Mucosa of gallbladder (tissue), 1 donor: ENCODE results near the gene YARS2. TPM values are rescaled to one million over a fixed set of nuclear protein-coding genes. Genes with fewer than 3 reads are reported as not detected.
"Not testable (repeated sequence)": the region's sequence is repeated elsewhere in the genome, so short reads cannot be mapped to it uniquely, and the experiment has no call there.

Source experiments
- DNase-seq: peaks from one replicate; pipeline ENCODE4 v3.0.0-alpha.2; 2020; ENCODE audit warnings: low spot score
- total RNA-seq: library from RNA; stranded (reverse); gene quantifications from one replicate; pipeline ENCODE4 v1.2.1, GENCODE V29; 2021
- donor health status: DM: no; HTN: no; CAD: no.

Gene YARS2
- total RNA-seq, 1 donor from 2014 or later: 15.2 TPM

DNA sequence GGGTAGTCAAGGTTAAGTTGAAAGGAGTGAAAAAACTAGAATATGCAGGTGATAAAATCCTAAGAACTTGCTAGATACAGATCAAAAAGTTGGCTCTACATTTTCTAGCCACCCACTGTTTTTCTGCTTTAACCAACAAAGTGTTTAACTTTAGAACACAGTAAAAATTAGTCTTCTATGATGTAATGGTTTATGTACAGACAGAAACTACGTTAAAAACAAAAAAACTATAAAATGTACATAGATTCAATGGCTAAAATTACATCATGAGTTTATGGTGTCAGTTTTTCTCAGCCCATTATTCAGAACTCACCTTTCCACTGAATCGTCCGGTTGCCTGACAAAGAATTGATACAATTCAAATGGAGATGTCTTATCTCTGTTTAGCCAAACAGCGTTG is 2.1 kb downstream of the YARS2 start:
- DNase-seq: no peak

GRCh38 chr12:32743264-32743663 is 12.4 kb downstream of the YARS2 start:
- no peak for DNase-seq

GRCh38 chr12:32742133-32742532 is 13.6 kb downstream of the YARS2 start:
- DNase-seq: no peak

DNA sequence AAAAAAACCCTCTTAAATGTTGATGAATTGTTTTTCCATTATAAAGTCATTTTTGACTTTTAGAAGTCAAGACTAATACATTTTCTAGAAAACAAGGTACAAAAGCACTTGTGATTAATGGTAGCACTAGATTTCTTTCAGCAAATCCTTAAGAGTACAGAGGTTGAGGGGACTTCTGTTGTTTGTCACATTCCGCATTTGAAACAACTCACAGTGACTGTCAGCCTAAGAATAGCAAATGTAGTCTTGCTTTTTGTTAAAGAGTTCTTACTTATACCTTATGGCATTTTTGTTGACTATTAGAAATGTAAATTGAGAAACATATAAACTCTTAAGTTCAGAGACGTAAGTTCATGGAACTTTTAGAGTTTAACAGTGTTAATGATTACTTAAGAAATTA is 16.4 kb downstream of the YARS2 start:
- DNase-seq: no peak

GRCh38 chr12:32737715-32738114 is 18.0 kb downstream of the YARS2 start:
- DNase-seq: no peak

DNA sequence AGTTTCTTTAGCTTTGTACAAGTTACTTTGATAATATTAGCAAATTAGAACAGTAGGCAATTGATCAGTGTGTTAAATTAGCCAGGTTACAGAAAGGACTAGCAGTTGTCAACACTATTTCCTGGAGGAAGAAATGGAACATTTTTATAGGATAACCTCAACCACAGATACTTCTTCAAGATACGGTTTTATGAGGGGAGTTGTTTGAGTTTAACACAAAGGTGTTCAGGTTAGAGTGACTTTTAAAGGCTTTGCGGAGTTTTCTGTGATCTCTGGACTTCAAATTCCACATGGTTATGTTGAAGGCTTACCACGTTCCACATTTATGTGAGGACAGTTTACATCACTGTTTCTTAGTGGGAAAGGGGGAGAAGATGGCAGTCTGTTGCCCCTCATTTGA is 19.3 kb downstream of the YARS2 start:
- DNase-seq: no peak

GRCh38 chr12:32734952-32735351 is 20.7 kb downstream of the YARS2 start:
- no peak for DNase-seq

DNA sequence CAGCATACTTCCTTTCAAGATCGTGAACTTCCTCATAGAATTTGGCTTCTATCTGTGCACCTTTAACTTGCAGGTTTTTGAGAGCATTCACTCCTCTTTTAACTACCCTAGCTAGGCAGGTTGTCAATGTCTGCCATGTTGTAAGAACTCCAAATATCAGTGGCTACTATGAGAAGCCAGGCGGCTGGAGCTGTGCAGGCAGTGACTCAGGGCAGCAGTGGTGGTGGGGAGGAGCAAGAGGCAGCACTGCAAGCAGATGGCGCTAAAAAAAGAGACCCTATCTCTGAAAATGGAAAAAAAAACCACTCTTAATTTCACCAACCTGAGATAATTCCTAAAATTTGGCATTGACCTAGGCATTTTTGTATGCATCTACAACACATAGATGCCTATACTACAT is 28.5 kb downstream of the YARS2 start:
- no peak for DNase-seq

DNA sequence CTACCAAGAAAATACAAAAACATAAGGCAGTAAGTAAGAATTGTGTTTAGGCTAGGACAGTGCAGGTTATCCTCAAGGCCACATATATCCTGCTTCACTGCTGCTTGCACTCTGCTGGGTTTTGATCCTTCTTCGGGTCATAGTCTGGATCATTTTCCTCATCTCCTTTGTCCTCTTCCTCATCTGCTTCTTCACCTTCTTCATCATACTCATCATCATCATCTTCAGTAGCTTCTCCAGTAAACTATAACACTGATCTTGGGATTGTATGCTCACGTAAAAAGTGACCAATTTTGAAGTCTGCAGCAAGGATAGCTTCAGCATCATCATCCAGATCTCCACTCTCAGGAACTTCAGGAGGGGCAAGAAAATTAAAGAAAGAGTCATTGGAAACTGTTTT is 29.4 kb downstream of the YARS2 start:
- no peak for DNase-seq

- not testable (repeated sequence) for DNase-seq
These were observed 30.4 kb downstream of the YARS2 start for GRCh38 chr12:32725308-32725707.

GRCh38 chr12:32718926-32719325 is 36.8 kb downstream of the YARS2 start:
- no peak for DNase-seq

DNA sequence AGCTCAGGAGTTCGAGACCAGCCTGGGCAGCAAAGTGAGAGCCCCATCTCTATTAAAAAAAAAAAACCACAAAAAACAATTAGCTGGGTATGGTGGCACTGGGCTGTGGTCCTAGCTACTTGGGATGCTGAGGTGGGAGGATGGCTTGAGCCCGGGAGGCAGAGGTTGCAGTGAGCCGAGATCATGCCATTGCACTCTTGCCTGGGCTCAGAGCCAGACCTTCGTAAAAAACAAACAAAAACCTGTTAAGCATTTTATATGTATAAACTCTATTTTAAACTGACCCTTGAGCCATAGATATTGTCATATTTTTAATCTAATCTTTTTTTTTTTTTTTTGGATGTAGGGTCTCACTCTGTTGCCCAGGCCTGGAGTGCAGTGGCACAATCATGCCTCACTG is 40.9 kb downstream of the YARS2 start:
- DNase-seq: no peak

GRCh38 chr12:32708926-32709325 is 46.8 kb downstream of the YARS2 start:
- no peak for DNase-seq

DNA sequence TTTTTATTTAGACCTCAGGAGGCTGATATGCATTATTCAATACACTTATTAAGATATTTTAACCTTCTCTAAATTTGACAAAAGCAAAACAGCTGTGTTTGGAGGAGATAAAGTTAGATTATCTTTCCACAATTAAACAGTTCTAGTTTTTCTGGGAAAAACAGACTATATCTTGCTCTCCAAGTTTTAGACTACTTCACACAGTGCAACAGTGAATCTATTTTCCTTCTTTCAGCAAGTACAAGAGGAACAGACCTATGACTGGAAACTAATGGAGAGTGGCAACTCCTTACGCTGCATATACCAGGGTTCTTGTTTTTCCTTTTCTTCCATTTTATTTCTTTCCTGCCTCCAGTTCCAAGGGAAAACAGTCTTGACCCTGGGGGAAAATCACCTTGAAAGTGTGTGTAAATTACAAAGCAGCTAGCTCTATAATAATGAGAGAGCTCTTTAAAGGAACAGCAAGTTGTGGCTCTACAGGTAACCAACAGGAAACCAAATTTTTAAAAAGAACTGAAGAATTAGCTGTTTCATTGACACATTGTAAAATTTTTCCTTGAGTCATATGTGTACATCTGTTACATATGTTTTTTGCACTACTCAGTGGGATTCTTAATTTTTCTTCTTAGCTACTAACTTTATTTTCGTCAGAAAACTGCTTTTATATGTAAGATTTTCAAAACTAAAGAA is 49.2 kb downstream of the YARS2 start:
- DNase-seq: no peak

DNA sequence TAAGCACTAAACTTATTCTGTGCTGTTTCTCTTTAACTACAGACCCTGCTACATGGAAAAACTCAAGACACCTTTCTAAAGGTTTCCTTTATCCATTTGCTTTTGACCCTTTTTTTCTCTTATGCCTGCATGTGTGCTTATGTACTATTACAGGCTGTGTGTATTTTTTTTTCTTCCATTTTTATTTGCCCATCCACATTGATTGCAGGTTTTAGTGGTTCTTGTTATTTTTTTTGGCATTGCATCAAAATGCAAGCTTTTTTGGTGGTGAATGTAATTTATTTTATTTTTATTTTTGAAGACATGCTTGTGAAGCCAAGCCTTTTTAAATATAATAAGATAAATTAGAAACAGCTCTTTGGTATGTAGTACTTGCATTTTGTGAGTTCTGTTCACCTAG is 49.9 kb downstream of the YARS2 start:
- no peak for DNase-seq

- no peak for DNase-seq
These were observed 52.8 kb downstream of the YARS2 start for GRCh38 chr12:32702946-32703345.

GRCh38 chr12:32702473-32702872 is 53.2 kb downstream of the YARS2 start:
- DNase-seq: no peak

DNA sequence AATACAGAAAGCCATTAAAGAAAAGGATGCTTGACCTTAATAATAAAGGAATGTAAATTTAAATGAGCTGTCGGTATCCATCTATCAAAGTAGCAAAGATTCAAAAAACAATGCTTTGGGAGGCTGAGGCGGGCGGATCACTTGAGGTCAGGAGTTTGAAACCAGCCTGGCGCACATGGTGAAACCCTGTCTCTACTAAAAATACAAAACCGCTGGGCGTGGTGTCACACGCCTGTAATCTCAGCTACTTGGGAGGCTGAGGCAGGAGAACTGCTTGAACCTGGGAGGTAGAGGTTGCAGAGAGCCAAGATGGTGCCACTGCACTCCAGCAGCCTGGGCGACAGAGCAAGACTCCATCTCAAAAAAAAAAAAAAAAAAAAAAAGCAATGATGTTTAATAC is 56.3 kb downstream of the YARS2 start:
- DNase-seq: not testable (repeated sequence)

GRCh38 chr12:32698285-32698684 is 57.4 kb downstream of the YARS2 start:
- no peak for DNase-seq

DNA sequence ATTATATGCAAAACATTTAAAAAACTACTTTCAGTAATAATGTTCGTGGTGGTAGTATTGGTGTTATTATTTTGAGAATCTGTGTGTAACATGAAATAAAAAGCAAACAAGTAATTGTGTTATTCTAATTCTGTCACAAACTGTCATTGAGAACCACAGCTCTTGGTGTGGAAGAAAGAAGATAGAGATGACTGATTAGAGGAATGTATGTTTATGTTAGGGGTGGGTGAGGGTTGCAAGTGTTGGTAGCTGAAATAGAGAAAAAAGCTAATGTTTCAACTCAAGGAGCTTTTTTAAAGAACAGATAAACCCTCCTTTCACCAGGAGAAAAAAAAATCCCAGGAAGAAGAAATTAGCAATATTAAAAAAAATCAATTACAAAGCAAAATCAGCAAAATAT is 58.3 kb downstream of the YARS2 start:
- no peak for DNase-seq
